WTC11 (cell line): Measurements from ENCODE around the gene HIC1. TPM values are rescaled to one million over a fixed set of nuclear protein-coding genes. Genes with fewer than 3 reads are reported as not detected.

ENCODE experiments used
- ATAC-seq: fragments of 200-7000 bp; cut with Tn5 transposase; 2 replicates; pipeline ENCODE4 v1.10.0; 2021; ENCODE audit warnings: mild to moderate bottlenecking, moderate library complexity
- CTCF ChIA-PET: fragments of 300-600 bp; sonication (Branson Sonifier 250); formaldehyde crosslinking; loops from one replicate; lab custom pipeline; 2021; ENCODE audit warnings: antibody characterized with exemption; lab: Charles Lee
- POLR2A ChIA-PET: fragments of 350-600 bp; sonication (Branson Sonifier 250); formaldehyde crosslinking; loops from one replicate; lab custom pipeline; 2021; ENCODE audit warnings: antibody characterized with exemption; lab: Charles Lee
- DNase-seq: peaks from one replicate; pipeline ENCODE4 v3.0.0; 2021; ENCODE audit warnings: low spot score
- H3K27ac Mint-ChIP-seq: 2 replicates; pipeline ENCODE4 v1.8.0; 2021; ENCODE audit warnings: mixed read lengths
- H3K27me3 Mint-ChIP-seq: 2 replicates; pipeline ENCODE4 v1.8.0; 2021; ENCODE audit warnings: low read depth, mild to moderate bottlenecking, moderate library complexity, mixed read lengths
- H3K36me3 Mint-ChIP-seq: 2 replicates; pipeline ENCODE4 v1.8.0; 2021; ENCODE audit warnings: mixed read lengths
- H3K4me1 Mint-ChIP-seq: 2 replicates; pipeline ENCODE4 v1.8.0; 2022; ENCODE audit warnings: mixed read lengths
- H3K4me3 Mint-ChIP-seq: 2 replicates; pipeline ENCODE4 v1.8.0; 2021; ENCODE audit warnings: mild to moderate bottlenecking, moderate library complexity, mixed read lengths
- H3K9me3 Mint-ChIP-seq: 2 replicates; pipeline ENCODE4 v1.8.0; 2021; ENCODE audit warnings: mixed read lengths
- CBFB ChIP-seq: sonication (generic); formaldehyde crosslinking; IDR thresholded peaks from 2 replicates; pipeline ENCODE4 v1.8.1; 2022; ENCODE audit warnings: mild to moderate bottlenecking, low read depth, missing genetic modification reagents
- CREB1 ChIP-seq: sonication (generic); formaldehyde crosslinking; IDR thresholded peaks from 2 replicates; pipeline ENCODE4 v1.8.0; 2023; ENCODE audit warnings: mild to moderate bottlenecking, missing genetic modification reagents
- MYBL2 ChIP-seq: sonication (generic); formaldehyde crosslinking; IDR thresholded peaks from 2 replicates; pipeline ENCODE4 v1.8.1; 2023; ENCODE audit warnings: mild to moderate bottlenecking, moderate library complexity, missing genetic modification reagents
- SMAD4 ChIP-seq: sonication (generic); formaldehyde crosslinking; IDR thresholded peaks from 2 replicates; pipeline ENCODE4 v1.8.0; 2022; ENCODE audit warnings: mild to moderate bottlenecking, missing genetic modification reagents
- SOX15 ChIP-seq: fragments of 250-450 bp; sonication (Bioruptor Pico); IDR thresholded peaks from 2 replicates; pipeline ENCODE4 v1.9.0; 2021; ENCODE audit warnings: mild to moderate bottlenecking
- TEAD4 ChIP-seq: sonication (generic); formaldehyde crosslinking; IDR thresholded peaks from 2 replicates; pipeline ENCODE4 v1.8.0; 2022; ENCODE audit warnings: mild to moderate bottlenecking, missing genetic modification reagents
- ZMAT4 ChIP-seq: fragments of 250-450 bp; sonication (Bioruptor Pico); IDR thresholded peaks from 2 replicates; pipeline ENCODE4 v1.9.0; 2021; ENCODE audit warnings: mild to moderate bottlenecking
- ZNF416 ChIP-seq: fragments of 250-450 bp; sonication (Bioruptor Pico); IDR thresholded peaks from 2 replicates; pipeline ENCODE4 v1.9.0; 2021; ENCODE audit warnings: mild to moderate bottlenecking, inconsistent platforms
- total RNA-seq: library from RNA; stranded (reverse); gene quantifications from 3 replicates; pipeline ENCODE4 v1.2.3, GENCODE V29; 2021
- TF ChIP-seq, protein P1 (sequence below): fragments of 250-450 bp; sonication (Bioruptor Pico); IDR thresholded peaks from 2 replicates; pipeline ENCODE4 v1.9.0; 2021; ENCODE audit warnings: mild to moderate bottlenecking, borderline replicate concordance
- TF ChIP-seq, protein P2 (sequence below): sonication (generic); formaldehyde crosslinking; IDR thresholded peaks from 2 replicates; pipeline ENCODE4 v1.8.0; 2023; ENCODE audit warnings: missing genetic modification reagents, mild to moderate bottlenecking, borderline replicate concordance
- TF ChIP-seq, protein P3 (sequence below): sonication (generic); formaldehyde crosslinking; IDR thresholded peaks from 2 replicates; pipeline ENCODE4 v1.8.1; 2023; ENCODE audit warnings: mild to moderate bottlenecking, missing genetic modification reagents, borderline replicate concordance

Gene HIC1
- total RNA-seq, 1 experiment from 2014 or later, result 0.37 TPM

GRCh38 chr17:2022647-2023240 is 32.2 kb upstream of the HIC1 start (continued):
- TF ChIP-seq, protein P1, sequence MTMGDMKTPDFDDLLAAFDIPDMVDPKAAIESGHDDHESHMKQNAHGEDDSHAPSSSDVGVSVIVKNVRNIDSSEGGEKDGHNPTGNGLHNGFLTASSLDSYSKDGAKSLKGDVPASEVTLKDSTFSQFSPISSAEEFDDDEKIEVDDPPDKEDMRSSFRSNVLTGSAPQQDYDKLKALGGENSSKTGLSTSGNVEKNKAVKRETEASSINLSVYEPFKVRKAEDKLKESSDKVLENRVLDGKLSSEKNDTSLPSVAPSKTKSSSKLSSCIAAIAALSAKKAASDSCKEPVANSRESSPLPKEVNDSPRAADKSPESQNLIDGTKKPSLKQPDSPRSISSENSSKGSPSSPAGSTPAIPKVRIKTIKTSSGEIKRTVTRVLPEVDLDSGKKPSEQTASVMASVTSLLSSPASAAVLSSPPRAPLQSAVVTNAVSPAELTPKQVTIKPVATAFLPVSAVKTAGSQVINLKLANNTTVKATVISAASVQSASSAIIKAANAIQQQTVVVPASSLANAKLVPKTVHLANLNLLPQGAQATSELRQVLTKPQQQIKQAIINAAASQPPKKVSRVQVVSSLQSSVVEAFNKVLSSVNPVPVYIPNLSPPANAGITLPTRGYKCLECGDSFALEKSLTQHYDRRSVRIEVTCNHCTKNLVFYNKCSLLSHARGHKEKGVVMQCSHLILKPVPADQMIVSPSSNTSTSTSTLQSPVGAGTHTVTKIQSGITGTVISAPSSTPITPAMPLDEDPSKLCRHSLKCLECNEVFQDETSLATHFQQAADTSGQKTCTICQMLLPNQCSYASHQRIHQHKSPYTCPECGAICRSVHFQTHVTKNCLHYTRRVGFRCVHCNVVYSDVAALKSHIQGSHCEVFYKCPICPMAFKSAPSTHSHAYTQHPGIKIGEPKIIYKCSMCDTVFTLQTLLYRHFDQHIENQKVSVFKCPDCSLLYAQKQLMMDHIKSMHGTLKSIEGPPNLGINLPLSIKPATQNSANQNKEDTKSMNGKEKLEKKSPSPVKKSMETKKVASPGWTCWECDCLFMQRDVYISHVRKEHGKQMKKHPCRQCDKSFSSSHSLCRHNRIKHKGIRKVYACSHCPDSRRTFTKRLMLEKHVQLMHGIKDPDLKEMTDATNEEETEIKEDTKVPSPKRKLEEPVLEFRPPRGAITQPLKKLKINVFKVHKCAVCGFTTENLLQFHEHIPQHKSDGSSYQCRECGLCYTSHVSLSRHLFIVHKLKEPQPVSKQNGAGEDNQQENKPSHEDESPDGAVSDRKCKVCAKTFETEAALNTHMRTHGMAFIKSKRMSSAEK, result no peak
- TF ChIP-seq, protein P2, sequence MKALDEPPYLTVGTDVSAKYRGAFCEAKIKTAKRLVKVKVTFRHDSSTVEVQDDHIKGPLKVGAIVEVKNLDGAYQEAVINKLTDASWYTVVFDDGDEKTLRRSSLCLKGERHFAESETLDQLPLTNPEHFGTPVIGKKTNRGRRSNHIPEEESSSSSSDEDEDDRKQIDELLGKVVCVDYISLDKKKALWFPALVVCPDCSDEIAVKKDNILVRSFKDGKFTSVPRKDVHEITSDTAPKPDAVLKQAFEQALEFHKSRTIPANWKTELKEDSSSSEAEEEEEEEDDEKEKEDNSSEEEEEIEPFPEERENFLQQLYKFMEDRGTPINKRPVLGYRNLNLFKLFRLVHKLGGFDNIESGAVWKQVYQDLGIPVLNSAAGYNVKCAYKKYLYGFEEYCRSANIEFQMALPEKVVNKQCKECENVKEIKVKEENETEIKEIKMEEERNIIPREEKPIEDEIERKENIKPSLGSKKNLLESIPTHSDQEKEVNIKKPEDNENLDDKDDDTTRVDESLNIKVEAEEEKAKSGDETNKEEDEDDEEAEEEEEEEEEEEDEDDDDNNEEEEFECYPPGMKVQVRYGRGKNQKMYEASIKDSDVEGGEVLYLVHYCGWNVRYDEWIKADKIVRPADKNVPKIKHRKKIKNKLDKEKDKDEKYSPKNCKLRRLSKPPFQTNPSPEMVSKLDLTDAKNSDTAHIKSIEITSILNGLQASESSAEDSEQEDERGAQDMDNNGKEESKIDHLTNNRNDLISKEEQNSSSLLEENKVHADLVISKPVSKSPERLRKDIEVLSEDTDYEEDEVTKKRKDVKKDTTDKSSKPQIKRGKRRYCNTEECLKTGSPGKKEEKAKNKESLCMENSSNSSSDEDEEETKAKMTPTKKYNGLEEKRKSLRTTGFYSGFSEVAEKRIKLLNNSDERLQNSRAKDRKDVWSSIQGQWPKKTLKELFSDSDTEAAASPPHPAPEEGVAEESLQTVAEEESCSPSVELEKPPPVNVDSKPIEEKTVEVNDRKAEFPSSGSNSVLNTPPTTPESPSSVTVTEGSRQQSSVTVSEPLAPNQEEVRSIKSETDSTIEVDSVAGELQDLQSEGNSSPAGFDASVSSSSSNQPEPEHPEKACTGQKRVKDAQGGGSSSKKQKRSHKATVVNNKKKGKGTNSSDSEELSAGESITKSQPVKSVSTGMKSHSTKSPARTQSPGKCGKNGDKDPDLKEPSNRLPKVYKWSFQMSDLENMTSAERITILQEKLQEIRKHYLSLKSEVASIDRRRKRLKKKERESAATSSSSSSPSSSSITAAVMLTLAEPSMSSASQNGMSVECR (CRISPR knock-in tag), result no peak
- TF ChIP-seq MYBL2 (no peak), CREB1 (no peak), ZNF416 (CRISPR knock-in tag) (no peak), SMAD4 (no peak), CBFB (CRISPR knock-in tag) (no peak), SOX15 (CRISPR knock-in tag) (no peak)

- ChIA-PET CTCF (interaction anchor here (0.6 to 6.3 kb wide), 14 partner anchors 10 to 308 kb away, joined by 3 to 47 read pairs (median 4); no protein-coding TSS in a partner anchor), POLR2A (interaction anchor here (1.3 kb wide), 1 partner anchor 91 kb away, joined by 3 read pairs; no protein-coding TSS in a partner anchor)
- H3K9me3 Mint-ChIP-seq, result no peaks in the 10 kb centered on the region
- DNase-seq, result no peak
- peak; percentile 3; the same call in 1 of the 2 replicates for ATAC-seq
- TF ChIP-seq TEAD4, result no peak
- TF ChIP-seq, protein P3, sequence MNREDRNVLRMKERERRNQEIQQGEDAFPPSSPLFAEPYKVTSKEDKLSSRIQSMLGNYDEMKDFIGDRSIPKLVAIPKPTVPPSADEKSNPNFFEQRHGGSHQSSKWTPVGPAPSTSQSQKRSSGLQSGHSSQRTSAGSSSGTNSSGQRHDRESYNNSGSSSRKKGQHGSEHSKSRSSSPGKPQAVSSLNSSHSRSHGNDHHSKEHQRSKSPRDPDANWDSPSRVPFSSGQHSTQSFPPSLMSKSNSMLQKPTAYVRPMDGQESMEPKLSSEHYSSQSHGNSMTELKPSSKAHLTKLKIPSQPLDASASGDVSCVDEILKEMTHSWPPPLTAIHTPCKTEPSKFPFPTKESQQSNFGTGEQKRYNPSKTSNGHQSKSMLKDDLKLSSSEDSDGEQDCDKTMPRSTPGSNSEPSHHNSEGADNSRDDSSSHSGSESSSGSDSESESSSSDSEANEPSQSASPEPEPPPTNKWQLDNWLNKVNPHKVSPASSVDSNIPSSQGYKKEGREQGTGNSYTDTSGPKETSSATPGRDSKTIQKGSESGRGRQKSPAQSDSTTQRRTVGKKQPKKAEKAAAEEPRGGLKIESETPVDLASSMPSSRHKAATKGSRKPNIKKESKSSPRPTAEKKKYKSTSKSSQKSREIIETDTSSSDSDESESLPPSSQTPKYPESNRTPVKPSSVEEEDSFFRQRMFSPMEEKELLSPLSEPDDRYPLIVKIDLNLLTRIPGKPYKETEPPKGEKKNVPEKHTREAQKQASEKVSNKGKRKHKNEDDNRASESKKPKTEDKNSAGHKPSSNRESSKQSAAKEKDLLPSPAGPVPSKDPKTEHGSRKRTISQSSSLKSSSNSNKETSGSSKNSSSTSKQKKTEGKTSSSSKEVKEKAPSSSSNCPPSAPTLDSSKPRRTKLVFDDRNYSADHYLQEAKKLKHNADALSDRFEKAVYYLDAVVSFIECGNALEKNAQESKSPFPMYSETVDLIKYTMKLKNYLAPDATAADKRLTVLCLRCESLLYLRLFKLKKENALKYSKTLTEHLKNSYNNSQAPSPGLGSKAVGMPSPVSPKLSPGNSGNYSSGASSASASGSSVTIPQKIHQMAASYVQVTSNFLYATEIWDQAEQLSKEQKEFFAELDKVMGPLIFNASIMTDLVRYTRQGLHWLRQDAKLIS, result no peak
- no peak for TF ChIP-seq ZMAT4 (CRISPR knock-in tag)
- peaks cover 94% of the 10 kb centered on the region for H3K27me3 Mint-ChIP-seq
- no peak overlapping the region for H3K27ac Mint-ChIP-seq
- peak overlapping the region; percentile 33 for H3K4me3 Mint-ChIP-seq
- H3K36me3 Mint-ChIP-seq, result peaks cover 3% of the 10 kb centered on the region; the same call in 1 of the 2 replicates
- H3K4me1 Mint-ChIP-seq, result peaks cover 3% of the 10 kb centered on the region; the same call in 1 of the 2 replicates
Measured at GRCh38 chr17:2023256-2023655, 31.6 kb upstream of the HIC1 start.
